Ovary (tissue), 3 donors: ENCODE measurements around the gene RHPN2.

Experiments used
- POLR2A ChIP-seq: fragments of 450-650 bp; IDR thresholded peaks from one replicate; pipeline ENCODE4 v1.6.1; 2017; ENCODE audit warnings: antibody characterized with exemption, mild to moderate bottlenecking, moderate library complexity
- TF ChIP-seq, protein P1 (sequence below), 3 donors: fragments of 450-650 bp in 2 of 3; fragments of 200-600 bp in 1 of 3; IDR thresholded peaks; one replicate each; pipeline versions ENCODE4 v1.5.1 to v1.8.0; 2016 to 2022; ENCODE audit warnings: antibody characterized with exemption in 3 of 3, mild to moderate bottlenecking in 1 of 3
- donor health status: DM: no; HTN: no; CAD: no.

DNA sequence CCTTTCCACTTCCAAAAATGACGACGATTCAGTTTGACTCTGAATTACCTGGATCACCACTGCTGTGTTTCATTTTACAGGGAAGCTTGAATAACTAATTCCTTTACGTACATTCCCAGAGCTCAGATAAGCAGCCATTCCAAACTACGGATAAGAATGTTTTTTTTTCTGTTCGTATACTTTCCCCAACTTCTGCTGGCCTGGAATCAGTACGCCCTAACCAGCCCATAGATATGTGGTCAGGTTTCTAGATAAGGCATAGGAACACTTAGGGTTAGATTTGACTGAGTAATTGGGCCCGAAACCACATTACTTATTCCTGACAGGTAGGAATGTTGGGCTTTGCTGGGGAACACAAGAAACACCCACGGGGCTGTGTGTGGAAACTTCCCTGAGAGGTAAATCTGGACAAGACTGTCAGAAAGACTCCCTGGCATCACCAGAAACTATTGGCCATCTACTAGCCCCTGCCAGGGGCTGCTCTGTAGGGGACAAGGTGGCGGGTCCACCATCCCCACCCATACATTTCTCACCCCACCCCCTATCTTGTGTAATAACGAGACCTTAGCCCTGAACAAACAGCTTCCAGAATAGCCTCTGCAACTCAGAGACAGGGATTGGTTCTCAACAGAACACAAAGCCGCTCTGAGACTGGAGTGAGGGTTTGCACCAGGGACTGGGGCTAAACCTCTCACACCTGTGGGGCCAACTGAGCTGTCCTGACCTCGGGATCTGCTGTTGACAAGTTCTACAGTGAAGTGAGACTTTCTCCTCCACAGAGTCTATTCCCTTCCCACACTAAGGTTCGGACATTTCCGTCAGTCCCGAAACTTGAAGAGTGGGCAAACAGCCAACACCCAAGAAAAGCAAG is 15.6 kb downstream of the RHPN2 start:
- TF ChIP-seq, protein P1, sequence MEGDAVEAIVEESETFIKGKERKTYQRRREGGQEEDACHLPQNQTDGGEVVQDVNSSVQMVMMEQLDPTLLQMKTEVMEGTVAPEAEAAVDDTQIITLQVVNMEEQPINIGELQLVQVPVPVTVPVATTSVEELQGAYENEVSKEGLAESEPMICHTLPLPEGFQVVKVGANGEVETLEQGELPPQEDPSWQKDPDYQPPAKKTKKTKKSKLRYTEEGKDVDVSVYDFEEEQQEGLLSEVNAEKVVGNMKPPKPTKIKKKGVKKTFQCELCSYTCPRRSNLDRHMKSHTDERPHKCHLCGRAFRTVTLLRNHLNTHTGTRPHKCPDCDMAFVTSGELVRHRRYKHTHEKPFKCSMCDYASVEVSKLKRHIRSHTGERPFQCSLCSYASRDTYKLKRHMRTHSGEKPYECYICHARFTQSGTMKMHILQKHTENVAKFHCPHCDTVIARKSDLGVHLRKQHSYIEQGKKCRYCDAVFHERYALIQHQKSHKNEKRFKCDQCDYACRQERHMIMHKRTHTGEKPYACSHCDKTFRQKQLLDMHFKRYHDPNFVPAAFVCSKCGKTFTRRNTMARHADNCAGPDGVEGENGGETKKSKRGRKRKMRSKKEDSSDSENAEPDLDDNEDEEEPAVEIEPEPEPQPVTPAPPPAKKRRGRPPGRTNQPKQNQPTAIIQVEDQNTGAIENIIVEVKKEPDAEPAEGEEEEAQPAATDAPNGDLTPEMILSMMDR (IDR thresholded peaks at IDR 0.05), result no peak
- TF ChIP-seq POLR2A, result no peak
